Uterus (tissue), 4 donors: ENCODE measurements around the gene SLC5A8. TPM values are rescaled to one million over a fixed set of nuclear protein-coding genes. Genes with fewer than 3 reads are reported as not detected.
"Not testable (repeated sequence)": the region's sequence is repeated elsewhere in the genome, so short reads cannot be mapped to it uniquely, and the experiment has no call there.

ENCODE experiments used
- DNase-seq, 2 donors: peaks; one replicate each; pipeline ENCODE4 v3.0.0-alpha.2; 2019 to 2020
- H3K27ac ChIP-seq, 2 donors: fragments of 200-600 bp; sonication (generic); 1 replicate in 1 of 2; 2 replicates in 1 of 2; pipeline ENCODE4 v1.5.1; 2016 to 2018
- H3K27me3 ChIP-seq, 2 donors: fragments of 200-600 bp; sonication (generic); one replicate each; pipeline ENCODE4 v1.5.1; 2018 to 2019; ENCODE audit warnings: control low read depth in 1 of 2
- H3K36me3 ChIP-seq, 2 donors: fragments of 200-600 bp; sonication (generic); one replicate each; pipeline ENCODE4 v1.5.1; 2019; ENCODE audit warnings: control low read depth in 1 of 2
- H3K4me1 ChIP-seq, 2 donors: fragments of 200-600 bp; sonication (generic); one replicate each; pipeline ENCODE4 v1.5.1; 2018 to 2019; ENCODE audit warnings: control low read depth in 1 of 2
- H3K4me3 ChIP-seq, 2 donors: fragments of 200-600 bp; sonication (generic); 1 replicate in 1 of 2; 2 replicates in 1 of 2; pipeline ENCODE4 v1.5.1; 2018 to 2019; ENCODE audit warnings: mild to moderate bottlenecking in 1 of 2
- H3K9me3 ChIP-seq, 2 donors: fragments of 200-600 bp; sonication (generic); one replicate each; pipeline ENCODE4 v1.5.1; 2019; ENCODE audit warnings: control low read depth in 1 of 2
- CTCF ChIP-seq, 4 experiments: fragments of 200-600 bp in 2 of 4; fragments of 450-650 bp in 2 of 4; sonication (generic) in 2 of 4; IDR thresholded peaks; one replicate each; pipeline ENCODE4 v1.5.1; 2016 to 2019; ENCODE audit warnings: antibody characterized with exemption in 4 of 4, mild to moderate bottlenecking in 2 of 4, moderate library complexity in 1 of 4
- POLR2A ChIP-seq, 2 donors: fragments of 450-650 bp; IDR thresholded peaks; one replicate each; pipeline ENCODE4 v1.6.1; 2016; ENCODE audit warnings: antibody characterized with exemption in 2 of 2, mild to moderate bottlenecking in 1 of 2, moderate library complexity in 1 of 2
- intact Hi-C: fragments of 100-400 bp; cut with DNase I; formaldehyde crosslinking; loops from one replicate; pipeline ENCODE4 v1.15.1; 2023; ENCODE audit warnings: low total_unique reads
- total RNA-seq, 4 donors: library from RNA; depleted of rRNA in 3 of 4; stranded (reverse); fragments of >200 nt in 3 of 4; gene quantifications; one replicate each; pipeline versions ENCODE4 v1.1.0 to v1.2.4, GENCODE V29; 2014 to 2023
- donor health status: DM: yes; HTN: yes; CAD: no.

SLC5A8 gene
- total RNA-seq, 4 donors from 2014 or later: 0.14 TPM; not detected in 3

- no peaks in the 10 kb centered on the region for H3K9me3 ChIP-seq
- no peak overlapping the region for H3K27ac ChIP-seq
- no peak overlapping the region for H3K4me3 ChIP-seq
- H3K27me3 ChIP-seq: no peaks in the 10 kb centered on the region
- H3K36me3 ChIP-seq: no peaks in the 10 kb centered on the region
- no peak for TF ChIP-seq POLR2A (IDR thresholded peaks at IDR 0.05)
- DNase-seq: no peak
- intact Hi-C loops: no loop called here
- no peaks in the 10 kb centered on the region for H3K4me1 ChIP-seq
Observed at GRCh38 chr12:101174541-101174940, 35.5 kb downstream of the SLC5A8 start.

DNA sequence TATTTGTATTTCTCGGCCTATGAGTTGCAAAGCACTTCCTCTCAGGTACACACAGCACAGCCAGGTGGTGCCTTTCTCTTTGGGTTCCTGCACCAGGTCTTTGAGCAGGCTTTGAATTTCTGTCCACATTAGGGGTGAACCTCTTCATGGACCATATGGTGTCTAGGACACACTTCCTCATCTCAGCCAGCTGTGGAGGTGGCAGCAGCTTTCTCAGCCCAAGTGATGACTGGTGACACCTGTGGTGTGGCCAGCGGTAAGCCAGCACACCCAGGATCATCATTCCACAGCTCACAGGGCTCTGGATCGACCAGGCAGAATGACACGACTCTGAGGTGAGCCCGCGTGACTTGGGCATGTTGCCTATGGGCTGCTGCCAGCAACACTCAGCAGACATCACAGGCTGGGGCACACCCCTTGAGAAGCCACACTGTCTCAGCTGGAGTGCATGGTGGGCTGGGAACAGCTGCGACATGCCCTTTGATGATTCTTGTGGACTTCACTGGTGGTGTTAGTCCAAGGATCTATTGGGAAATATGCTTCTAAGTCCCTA is 36.8 kb downstream of the SLC5A8 start:
- Histone ChIP-seq H3K36me3 (no peaks in the 10 kb centered on the region), H3K4me1 (no peaks in the 10 kb centered on the region), H3K4me3 (no peak overlapping the region), H3K9me3 (no peaks in the 10 kb centered on the region), H3K27ac (no peak overlapping the region), H3K27me3 (no peaks in the 10 kb centered on the region)
- intact Hi-C loops: no loop called here
- TF ChIP-seq POLR2A (IDR thresholded peaks at IDR 0.05) (no peak), CTCF (IDR thresholded peaks at IDR 0.05) (no peak)
- no peak for DNase-seq

DNA sequence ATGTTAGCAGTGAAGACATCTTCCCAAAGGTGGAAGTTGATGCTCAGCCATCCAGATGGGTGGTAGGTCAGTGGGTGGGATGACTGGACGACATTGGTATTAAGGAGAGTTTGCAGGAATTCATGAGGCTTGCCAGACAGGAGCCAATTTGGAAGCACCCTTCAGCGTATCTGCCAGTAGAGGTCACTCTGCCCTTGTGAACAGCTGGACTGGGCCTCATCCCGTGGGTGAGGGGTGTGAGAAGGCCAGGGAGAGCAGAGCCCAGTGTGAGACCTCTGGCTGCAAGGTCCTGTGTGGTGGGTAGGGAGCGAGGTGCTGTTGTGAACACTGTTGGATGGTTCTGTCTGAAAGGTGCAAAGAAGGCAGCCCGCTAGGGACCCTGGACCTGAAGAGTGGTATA is 37.7 kb downstream of the SLC5A8 start:
- Histone ChIP-seq H3K4me1 (no peaks in the 10 kb centered on the region), H3K27ac (no peak overlapping the region), H3K36me3 (no peaks in the 10 kb centered on the region), H3K4me3 (no peak overlapping the region), H3K27me3 (no peaks in the 10 kb centered on the region), H3K9me3 (no peaks in the 10 kb centered on the region)
- DNase-seq: no peak
- TF ChIP-seq CTCF (IDR thresholded peaks at IDR 0.05) (no peak), POLR2A (IDR thresholded peaks at IDR 0.05) (no peak)
- intact Hi-C loops: no loop called here

- H3K36me3 ChIP-seq: no peaks in the 10 kb centered on the region
- intact Hi-C loops: no loop called here
- no peaks in the 10 kb centered on the region for H3K4me1 ChIP-seq
- no peak for DNase-seq
- H3K9me3 ChIP-seq: no peaks in the 10 kb centered on the region
- no peak overlapping the region for H3K4me3 ChIP-seq
- H3K27ac ChIP-seq: no peak overlapping the region
- TF ChIP-seq CTCF (IDR thresholded peaks at IDR 0.05) (no peak), POLR2A (IDR thresholded peaks at IDR 0.05) (no peak)
- no peaks in the 10 kb centered on the region for H3K27me3 ChIP-seq
Observed at GRCh38 chr12:101168001-101168400, 42.0 kb downstream of the SLC5A8 start.

DNA sequence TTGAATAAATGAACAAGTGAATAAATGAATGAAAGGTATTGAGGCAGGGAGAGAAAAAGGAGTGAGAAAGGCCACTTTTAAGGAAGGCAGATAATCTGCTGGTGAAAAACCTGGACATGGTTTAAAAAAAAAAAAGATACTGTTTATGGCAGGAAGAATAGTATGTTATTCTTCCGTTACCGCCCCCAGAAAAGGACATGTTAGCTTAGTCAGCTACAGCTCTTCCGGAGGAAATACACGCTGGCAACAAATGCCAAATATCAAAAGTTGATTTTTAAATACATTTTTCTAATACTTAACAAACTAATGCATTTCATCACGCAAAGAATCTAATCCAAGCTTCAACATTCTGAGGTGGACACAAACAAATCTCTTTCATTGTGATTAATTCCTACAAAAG is 43.2 kb downstream of the SLC5A8 start:
- Histone ChIP-seq H3K9me3 (no peaks in the 10 kb centered on the region), H3K27ac (no peak overlapping the region), H3K4me3 (no peak overlapping the region), H3K36me3 (no peaks in the 10 kb centered on the region), H3K4me1 (no peaks in the 10 kb centered on the region), H3K27me3 (no peaks in the 10 kb centered on the region)
- DNase-seq: no peak
- intact Hi-C loops: no loop called here
- TF ChIP-seq CTCF (IDR thresholded peaks at IDR 0.05) (no peak), POLR2A (IDR thresholded peaks at IDR 0.05) (no peak)

GRCh38 chr12:101165319-101165718 is 44.7 kb downstream of the SLC5A8 start:
- intact Hi-C loops: no loop called here
- DNase-seq: no peak
- Histone ChIP-seq H3K4me3 (no peak overlapping the region), H3K9me3 (no peaks in the 10 kb centered on the region), H3K27ac (no peak overlapping the region), H3K27me3 (no peaks in the 10 kb centered on the region), H3K36me3 (no peaks in the 10 kb centered on the region), H3K4me1 (no peaks in the 10 kb centered on the region)
- TF ChIP-seq CTCF (IDR thresholded peaks at IDR 0.05) (no peak), POLR2A (IDR thresholded peaks at IDR 0.05) (no peak)

DNA sequence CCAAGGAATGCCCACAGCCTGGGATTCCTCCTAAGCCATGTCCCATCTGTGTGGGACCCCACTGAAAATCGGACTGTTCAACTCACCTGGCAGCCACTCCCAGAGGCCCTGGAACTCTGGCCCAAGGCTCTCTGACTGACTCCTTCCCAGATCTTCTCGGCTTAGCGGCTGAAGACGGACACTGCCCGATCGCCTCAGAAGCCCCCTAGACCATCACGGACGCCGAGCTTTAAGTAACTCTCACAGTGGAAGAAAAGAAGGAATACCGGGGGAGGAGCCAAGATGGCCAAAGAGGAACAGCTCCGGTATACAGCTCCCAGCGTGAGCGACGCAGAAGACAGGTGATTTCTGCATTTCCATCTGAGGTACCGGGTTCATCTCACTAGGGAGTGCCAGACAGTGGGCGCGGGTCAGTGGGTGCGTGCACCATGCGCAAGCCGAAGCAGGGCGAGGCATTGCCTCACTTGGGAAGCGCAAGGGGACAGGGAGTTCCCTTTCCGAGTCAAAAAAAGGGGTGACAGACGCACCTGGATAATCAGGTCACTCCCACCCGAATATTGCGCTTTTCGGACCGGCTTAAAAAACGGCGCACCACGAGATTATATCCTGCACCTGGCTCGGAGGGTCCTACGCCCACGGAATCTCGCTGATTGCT is 64.1 kb downstream of the SLC5A8 start:
- H3K27me3 ChIP-seq, H3K9me3 ChIP-seq, H3K4me3 ChIP-seq, H3K36me3 ChIP-seq, H3K4me1 ChIP-seq, intact Hi-C loops, DNase-seq, H3K27ac ChIP-seq: not testable (repeated sequence)
